Parathyroid adenoma (tissue), 2 donors: Measurements from ENCODE around the gene GNS.
"Not testable (repeated sequence)": the region's sequence is repeated elsewhere in the genome, so short reads cannot be mapped to it uniquely, and the experiment has no call there.

Experiments
- H2AFZ ChIP-seq: fragments of 300-600 bp; sonication (generic); one replicate; pipeline ENCODE4 v1.7.0; 2017; ENCODE audit warnings: antibody characterized with exemption, mild to moderate bottlenecking
- H3K27ac ChIP-seq: fragments of 300-600 bp; sonication (generic); one replicate; pipeline ENCODE4 v1.7.0; 2017
- H3K27me3 ChIP-seq: fragments of 300-600 bp; sonication (generic); one replicate; pipeline ENCODE4 v1.7.0; 2017; ENCODE audit warnings: low read length; ENCODE audit not compliant: control insufficient read depth, insufficient read depth
- H3K36me3 ChIP-seq: fragments of 300-600 bp; sonication (generic); one replicate; pipeline ENCODE4 v1.7.0; 2017; ENCODE audit warnings: low read length; ENCODE audit not compliant: control insufficient read depth, insufficient read depth
- H3K4me1 ChIP-seq: fragments of 300-600 bp; sonication (generic); one replicate; pipeline ENCODE4 v1.7.0; 2017; ENCODE audit warnings: control low read depth
- H3K4me2 ChIP-seq: fragments of 300-600 bp; sonication (generic); one replicate; pipeline ENCODE4 v1.7.0; 2017; ENCODE audit warnings: low read length
- H3K4me3 ChIP-seq: fragments of 300-600 bp; sonication (generic); one replicate; pipeline ENCODE4 v1.7.0; 2017; ENCODE audit warnings: low read depth, low read length
- H3K79me2 ChIP-seq: fragments of 300-600 bp; sonication (generic); one replicate; pipeline ENCODE4 v1.7.0; 2017; ENCODE audit warnings: control low read depth
- H3K9ac ChIP-seq: fragments of 300-600 bp; sonication (generic); one replicate; pipeline ENCODE4 v1.7.0; 2017; ENCODE audit warnings: mild to moderate bottlenecking
- H3K9me3 ChIP-seq: fragments of 300-600 bp; sonication (generic); one replicate; pipeline ENCODE4 v1.7.0; 2017; ENCODE audit warnings: low read length; ENCODE audit not compliant: control insufficient read depth
- CTCF ChIP-seq: fragments of 300-600 bp; sonication (generic); IDR thresholded peaks from one replicate; pipeline ENCODE4 v1.7.0; 2017; ENCODE audit warnings: antibody characterized with exemption, mild to moderate bottlenecking
- donor health status: primary hyperparathyroidism.

The GNS gene

GRCh38 chr12:64694130-64695040 is 64.8 kb downstream of the GNS start:
- H3K79me2 ChIP-seq, result no peaks in the 10 kb centered on the region
- no peaks in the 10 kb centered on the region for H3K9me3 ChIP-seq
- H2AFZ ChIP-seq, result no peak overlapping the region
- no peak overlapping the region for H3K4me3 ChIP-seq
- no peak overlapping the region for H3K27ac ChIP-seq
- H3K9ac ChIP-seq, result no peak overlapping the region
- no peaks in the 10 kb centered on the region for H3K27me3 ChIP-seq
- no peak for TF ChIP-seq CTCF
- no peak overlapping the region for H3K4me2 ChIP-seq
- H3K4me1 ChIP-seq, result no peaks in the 10 kb centered on the region
- no peaks in the 10 kb centered on the region for H3K36me3 ChIP-seq

GRCh38 chr12:64691795-64692583 is 67.2 kb downstream of the GNS start:
- no peak for TF ChIP-seq CTCF
- Histone ChIP-seq H2AFZ (no peak overlapping the region), H3K4me2 (no peak overlapping the region), H3K79me2 (no peaks in the 10 kb centered on the region), H3K27ac (no peak overlapping the region), H3K4me3 (no peak overlapping the region), H3K4me1 (no peaks in the 10 kb centered on the region), H3K9me3 (no peaks in the 10 kb centered on the region), H3K36me3 (no peaks in the 10 kb centered on the region), H3K9ac (no peak overlapping the region), H3K27me3 (no peaks in the 10 kb centered on the region)

GRCh38 chr12:64691227-64691794 is 67.9 kb downstream of the GNS start:
- Histone ChIP-seq H3K27ac (no peak overlapping the region), H3K4me1 (no peaks in the 10 kb centered on the region), H3K36me3 (no peaks in the 10 kb centered on the region)

GRCh38 chr12:64690236-64690635 is 69.0 kb downstream of the GNS start:
- H3K4me2 ChIP-seq, H3K9ac ChIP-seq, H3K27ac ChIP-seq, H3K4me3 ChIP-seq, H3K4me1 ChIP-seq, H3K36me3 ChIP-seq, H3K79me2 ChIP-seq, H2AFZ ChIP-seq, H3K27me3 ChIP-seq, H3K9me3 ChIP-seq: not testable (repeated sequence)

More at GRCh38 chr12:64691227-64691794, 67.9 kb downstream of the GNS start:
- Histone ChIP-seq H3K9ac (no peak overlapping the region), H2AFZ (no peak overlapping the region), H3K4me3 (no peak overlapping the region), H3K9me3 (no peaks in the 10 kb centered on the region), H3K79me2 (no peaks in the 10 kb centered on the region), H3K27me3 (no peaks in the 10 kb centered on the region), H3K4me2 (no peak overlapping the region)
- TF ChIP-seq CTCF, result no peak

GRCh38 chr12:64688715-64689114 is 70.5 kb downstream of the GNS start:
- H3K27ac ChIP-seq, result no peak overlapping the region
- H3K4me3 ChIP-seq, result no peak overlapping the region
- no peak overlapping the region for H3K9ac ChIP-seq
- no peaks in the 10 kb centered on the region for H3K9me3 ChIP-seq
- H2AFZ ChIP-seq, result no peak overlapping the region
- no peaks in the 10 kb centered on the region for H3K4me1 ChIP-seq
- no peaks in the 10 kb centered on the region for H3K79me2 ChIP-seq
- H3K36me3 ChIP-seq, result no peaks in the 10 kb centered on the region
- no peak overlapping the region for H3K4me2 ChIP-seq
- no peak for TF ChIP-seq CTCF
- no peaks in the 10 kb centered on the region for H3K27me3 ChIP-seq
